HL-60 (cell line): Measurements from ENCODE around the gene BMPER.

Experiments
- DNase-seq, 2 experiments: peaks; one replicate each; pipeline ENCODE4 v3.0.0-alpha.2; 2010 to 2020; ENCODE audit warnings: low read depth in 1 of 2, low spot score in 1 of 2
- H3K27ac ChIP-seq: fragments of 250-450 bp; sonication (Bioruptor Pico); replicated peaks from 2 replicates; pipeline ENCODE4 v1.5.1; 2020; ENCODE audit warnings: mild to moderate bottlenecking, moderate library complexity
- H3K27me3 ChIP-seq: fragments of 250-450 bp; sonication (Bioruptor Pico); 2 replicates; pipeline ENCODE4 v1.5.1; 2021; ENCODE audit warnings: mild to moderate bottlenecking, moderate library complexity; ENCODE audit not compliant: insufficient read depth, poor library complexity, severe bottlenecking
- H3K4me3 ChIP-seq: replicated peaks from 2 replicates; pipeline ENCODE4 v1.5.1; 2011; ENCODE audit warnings: mild to moderate bottlenecking, control low read depth, low read length; ENCODE audit not compliant: insufficient read depth
- CTCF ChIP-seq: IDR thresholded peaks from one replicate; pipeline ENCODE4 v1.5.1; 2011; ENCODE audit warnings: low read length, control low read depth, inconsistent platforms; ENCODE audit not compliant: insufficient read depth
- GABPA ChIP-seq: IDR thresholded peaks from 2 replicates; pipeline ENCODE4 v1.6.1; 2012; ENCODE audit warnings: low read depth
- POLR2AphosphoS5 ChIP-seq: IDR thresholded peaks from 2 replicates; pipeline ENCODE4 v1.6.1; 2012; ENCODE audit warnings: low read depth
- SPI1 ChIP-seq: IDR thresholded peaks from 2 replicates; pipeline ENCODE4 v1.6.1; 2012; ENCODE audit warnings: low read depth, mild to moderate bottlenecking, borderline replicate concordance
- TF ChIP-seq, protein P1 (sequence below): IDR thresholded peaks from 2 replicates; pipeline ENCODE4 v1.6.1; 2012; ENCODE audit warnings: low read depth; ENCODE audit not compliant: insufficient replicate concordance

Gene BMPER

GRCh38 chr7:34044306-34044643 is 138.9 kb downstream of the BMPER start:
- H3K27ac ChIP-seq, result no peak overlapping the region
- H3K4me3 ChIP-seq, result no peak overlapping the region
- no peaks in the 10 kb centered on the region for H3K27me3 ChIP-seq
- no peak for TF ChIP-seq SPI1
- TF ChIP-seq POLR2AphosphoS5, result no peak
- no peak for TF ChIP-seq GABPA
- TF ChIP-seq, protein P1, sequence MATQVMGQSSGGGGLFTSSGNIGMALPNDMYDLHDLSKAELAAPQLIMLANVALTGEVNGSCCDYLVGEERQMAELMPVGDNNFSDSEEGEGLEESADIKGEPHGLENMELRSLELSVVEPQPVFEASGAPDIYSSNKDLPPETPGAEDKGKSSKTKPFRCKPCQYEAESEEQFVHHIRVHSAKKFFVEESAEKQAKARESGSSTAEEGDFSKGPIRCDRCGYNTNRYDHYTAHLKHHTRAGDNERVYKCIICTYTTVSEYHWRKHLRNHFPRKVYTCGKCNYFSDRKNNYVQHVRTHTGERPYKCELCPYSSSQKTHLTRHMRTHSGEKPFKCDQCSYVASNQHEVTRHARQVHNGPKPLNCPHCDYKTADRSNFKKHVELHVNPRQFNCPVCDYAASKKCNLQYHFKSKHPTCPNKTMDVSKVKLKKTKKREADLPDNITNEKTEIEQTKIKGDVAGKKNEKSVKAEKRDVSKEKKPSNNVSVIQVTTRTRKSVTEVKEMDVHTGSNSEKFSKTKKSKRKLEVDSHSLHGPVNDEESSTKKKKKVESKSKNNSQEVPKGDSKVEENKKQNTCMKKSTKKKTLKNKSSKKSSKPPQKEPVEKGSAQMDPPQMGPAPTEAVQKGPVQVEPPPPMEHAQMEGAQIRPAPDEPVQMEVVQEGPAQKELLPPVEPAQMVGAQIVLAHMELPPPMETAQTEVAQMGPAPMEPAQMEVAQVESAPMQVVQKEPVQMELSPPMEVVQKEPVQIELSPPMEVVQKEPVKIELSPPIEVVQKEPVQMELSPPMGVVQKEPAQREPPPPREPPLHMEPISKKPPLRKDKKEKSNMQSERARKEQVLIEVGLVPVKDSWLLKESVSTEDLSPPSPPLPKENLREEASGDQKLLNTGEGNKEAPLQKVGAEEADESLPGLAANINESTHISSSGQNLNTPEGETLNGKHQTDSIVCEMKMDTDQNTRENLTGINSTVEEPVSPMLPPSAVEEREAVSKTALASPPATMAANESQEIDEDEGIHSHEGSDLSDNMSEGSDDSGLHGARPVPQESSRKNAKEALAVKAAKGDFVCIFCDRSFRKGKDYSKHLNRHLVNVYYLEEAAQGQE, result no peak
- TF ChIP-seq CTCF, result no peak
- no peak for DNase-seq

DNA sequence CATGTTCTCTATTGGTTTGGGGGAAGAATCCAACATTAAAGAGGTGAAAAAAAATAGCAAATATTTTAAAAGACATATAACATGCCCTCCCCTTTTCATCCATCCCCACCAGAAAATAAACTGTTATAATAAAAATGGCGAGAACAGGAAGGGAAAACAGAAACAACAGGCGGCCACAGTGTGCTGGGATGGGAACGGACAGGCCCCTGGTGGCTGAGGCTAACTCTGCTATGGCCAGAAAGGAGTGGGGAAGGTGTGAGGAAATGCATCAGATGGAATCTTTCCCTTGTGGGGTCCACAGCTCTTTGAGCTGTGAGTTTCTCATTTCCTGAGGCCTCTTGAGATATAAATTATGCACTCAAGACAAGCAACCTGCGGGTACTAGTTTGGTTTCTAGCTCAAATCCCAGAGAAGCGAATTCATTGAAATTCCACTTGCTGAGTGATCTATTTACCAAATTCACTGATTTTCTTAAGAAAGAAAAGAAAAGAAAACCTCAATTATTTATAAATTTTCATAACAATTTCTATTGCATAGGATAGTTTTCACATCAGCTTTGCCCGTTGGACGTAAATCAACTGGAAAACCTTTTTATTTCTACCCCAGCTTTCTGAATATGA is 139.5 kb downstream of the BMPER start:
- TF ChIP-seq POLR2AphosphoS5, result no peak
- TF ChIP-seq CTCF, result no peak
- TF ChIP-seq, protein P1, result no peak
- no peak for TF ChIP-seq SPI1
- H3K4me3 ChIP-seq, result no peak overlapping the region

DNA sequence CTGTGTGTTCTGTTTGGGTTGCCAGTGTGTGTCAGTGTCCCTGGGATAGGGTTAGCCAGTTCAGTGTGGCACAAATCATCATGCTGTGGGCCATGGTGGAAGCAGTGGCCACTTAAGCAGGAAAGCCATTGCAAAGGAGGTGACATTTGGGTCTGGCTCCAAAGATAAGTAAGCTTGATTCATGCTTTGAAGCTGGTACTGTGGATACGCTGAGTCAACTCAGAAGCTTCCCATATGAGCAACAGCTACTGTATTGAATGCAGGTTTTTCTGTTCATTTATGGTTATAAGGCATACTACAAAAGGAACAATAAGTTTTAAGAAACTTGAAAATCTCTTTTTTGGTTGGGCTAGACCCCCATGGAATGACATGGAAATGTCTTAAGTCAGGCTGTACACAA is 143.1 kb downstream of the BMPER start:
- no peak for DNase-seq
- TF ChIP-seq CTCF, result no peak
- no peak for TF ChIP-seq SPI1
- TF ChIP-seq, protein P1, result no peak
- TF ChIP-seq POLR2AphosphoS5, result no peak
- TF ChIP-seq GABPA, result no peak
- Histone ChIP-seq H3K4me3 (no peak overlapping the region), H3K27me3 (no peaks in the 10 kb centered on the region), H3K27ac (no peak overlapping the region)

More for the DNA sequence above, 139.5 kb downstream of the BMPER start:
- no peak overlapping the region for H3K27ac ChIP-seq
- no peak for DNase-seq
- H3K27me3 ChIP-seq, result no peaks in the 10 kb centered on the region
